Activated CD8-positive, alpha-beta T cell treated with anti-CD3 and anti-CD28 coated beads for 36 hours (primary cell): Measurements from ENCODE around the gene PTPRN2. TPM values are rescaled to one million over a fixed set of nuclear protein-coding genes. Genes with fewer than 3 reads are reported as not detected.

Experiments
- ATAC-seq: fragments of 200-7000 bp; cut with Tn5 transposase; one replicate; pipeline ENCODE4 v1.10.0; 2021; ENCODE audit warnings: mild to moderate bottlenecking, moderate library complexity
- CTCF ChIA-PET: fragments of 350-600 bp; sonication (Branson Sonifier 250); formaldehyde crosslinking; loops from one replicate; lab custom pipeline; 2021; ENCODE audit warnings: antibody characterized with exemption; lab: Charles Lee
- POLR2A ChIA-PET: fragments of 350-600 bp; sonication (Branson Sonifier 250); formaldehyde crosslinking; loops from one replicate; lab custom pipeline; 2021; ENCODE audit warnings: antibody characterized with exemption; lab: Charles Lee
- DNase-seq: peaks from one replicate; pipeline ENCODE4 v3.0.0-alpha.2; 2020
- H3K27ac Mint-ChIP-seq: one replicate; pipeline ENCODE4 v1.8.0; 2021; ENCODE audit warnings: mild to moderate bottlenecking, mixed read lengths
- H3K27me3 Mint-ChIP-seq: one replicate; pipeline ENCODE4 v1.8.0; 2021; ENCODE audit warnings: mixed read lengths
- H3K36me3 Mint-ChIP-seq: one replicate; pipeline ENCODE4 v1.8.0; 2021; ENCODE audit warnings: low read depth, mixed read lengths
- H3K4me1 Mint-ChIP-seq: one replicate; pipeline ENCODE4 v1.8.0; 2021; ENCODE audit warnings: low read depth, mixed read lengths
- H3K4me3 Mint-ChIP-seq: one replicate; pipeline ENCODE4 v1.8.0; 2021; ENCODE audit warnings: mild to moderate bottlenecking, moderate library complexity, mixed read lengths
- H3K9me3 Mint-ChIP-seq: one replicate; pipeline ENCODE4 v1.8.0; 2021; ENCODE audit warnings: mixed read lengths
- intact Hi-C: fragments of 100-400 bp; cut with micrococcal nuclease; formaldehyde crosslinking; loops from one replicate; pipeline ENCODE4 v1.10.0; 2022
- total RNA-seq, 2 experiments: library from RNA; stranded (reverse); gene quantifications; one replicate each; pipeline ENCODE4 v1.2.3, GENCODE V29; 2021
- TF ChIP-seq, protein P1 (sequence below): fragments of 200-600 bp; IDR thresholded peaks from one replicate; pipeline ENCODE4 v1.8.0; 2022; ENCODE audit warnings: antibody characterized with exemption, mild to moderate bottlenecking

PTPRN2 gene
- total RNA-seq, 2 experiments from 2014 or later: 0.49 to 0.65 TPM

DNA sequence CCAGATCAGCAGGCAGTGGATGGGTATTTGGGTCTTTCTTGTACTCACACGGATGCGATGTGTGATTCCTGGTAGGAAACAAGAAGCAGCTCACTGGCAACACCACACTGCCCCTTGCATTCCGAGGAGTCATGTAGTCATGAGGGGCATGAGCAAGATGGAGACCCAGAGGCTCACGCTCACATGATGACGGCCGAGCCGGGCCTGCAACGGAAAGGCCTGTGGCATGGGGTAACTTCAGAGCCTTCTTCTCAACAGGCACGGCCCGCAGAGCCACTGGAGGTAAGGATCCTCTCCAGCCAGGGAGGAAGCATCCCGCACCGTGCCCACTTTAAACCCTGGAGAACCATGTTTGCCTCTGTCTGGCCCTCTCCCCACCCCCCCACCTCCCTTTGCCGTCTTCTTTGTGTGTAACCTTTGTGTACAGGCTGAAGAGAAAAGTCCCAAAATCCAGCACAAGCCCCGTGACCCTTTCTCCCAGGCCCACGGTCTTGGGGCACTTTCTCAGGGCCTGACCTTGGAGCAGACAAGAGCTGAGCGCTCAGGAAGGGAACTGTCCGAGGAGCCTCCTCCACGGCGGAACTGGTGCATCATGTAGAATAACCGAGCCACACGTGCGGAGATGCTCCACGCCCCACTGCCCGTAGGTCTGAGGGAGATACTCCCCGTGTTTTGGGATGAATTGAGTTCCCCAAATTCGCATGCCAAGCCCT lies 734.4 kb downstream of the PTPRN2 start:
- H3K4me1 Mint-ChIP-seq: peaks cover 10% of the 10 kb centered on the region
- no peak for DNase-seq
- H3K36me3 Mint-ChIP-seq: no peaks in the 10 kb centered on the region
- ChIA-PET POLR2A (no interaction called here), CTCF (no interaction called here)
- no peak overlapping the region for H3K27ac Mint-ChIP-seq
- TF ChIP-seq, protein P1, sequence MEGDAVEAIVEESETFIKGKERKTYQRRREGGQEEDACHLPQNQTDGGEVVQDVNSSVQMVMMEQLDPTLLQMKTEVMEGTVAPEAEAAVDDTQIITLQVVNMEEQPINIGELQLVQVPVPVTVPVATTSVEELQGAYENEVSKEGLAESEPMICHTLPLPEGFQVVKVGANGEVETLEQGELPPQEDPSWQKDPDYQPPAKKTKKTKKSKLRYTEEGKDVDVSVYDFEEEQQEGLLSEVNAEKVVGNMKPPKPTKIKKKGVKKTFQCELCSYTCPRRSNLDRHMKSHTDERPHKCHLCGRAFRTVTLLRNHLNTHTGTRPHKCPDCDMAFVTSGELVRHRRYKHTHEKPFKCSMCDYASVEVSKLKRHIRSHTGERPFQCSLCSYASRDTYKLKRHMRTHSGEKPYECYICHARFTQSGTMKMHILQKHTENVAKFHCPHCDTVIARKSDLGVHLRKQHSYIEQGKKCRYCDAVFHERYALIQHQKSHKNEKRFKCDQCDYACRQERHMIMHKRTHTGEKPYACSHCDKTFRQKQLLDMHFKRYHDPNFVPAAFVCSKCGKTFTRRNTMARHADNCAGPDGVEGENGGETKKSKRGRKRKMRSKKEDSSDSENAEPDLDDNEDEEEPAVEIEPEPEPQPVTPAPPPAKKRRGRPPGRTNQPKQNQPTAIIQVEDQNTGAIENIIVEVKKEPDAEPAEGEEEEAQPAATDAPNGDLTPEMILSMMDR: no peak
- intact Hi-C loops: no loop called here
- no peak overlapping the region for H3K4me3 Mint-ChIP-seq
- H3K27me3 Mint-ChIP-seq: no peaks in the 10 kb centered on the region
- no peak for ATAC-seq
- no peaks in the 10 kb centered on the region for H3K9me3 Mint-ChIP-seq

DNA sequence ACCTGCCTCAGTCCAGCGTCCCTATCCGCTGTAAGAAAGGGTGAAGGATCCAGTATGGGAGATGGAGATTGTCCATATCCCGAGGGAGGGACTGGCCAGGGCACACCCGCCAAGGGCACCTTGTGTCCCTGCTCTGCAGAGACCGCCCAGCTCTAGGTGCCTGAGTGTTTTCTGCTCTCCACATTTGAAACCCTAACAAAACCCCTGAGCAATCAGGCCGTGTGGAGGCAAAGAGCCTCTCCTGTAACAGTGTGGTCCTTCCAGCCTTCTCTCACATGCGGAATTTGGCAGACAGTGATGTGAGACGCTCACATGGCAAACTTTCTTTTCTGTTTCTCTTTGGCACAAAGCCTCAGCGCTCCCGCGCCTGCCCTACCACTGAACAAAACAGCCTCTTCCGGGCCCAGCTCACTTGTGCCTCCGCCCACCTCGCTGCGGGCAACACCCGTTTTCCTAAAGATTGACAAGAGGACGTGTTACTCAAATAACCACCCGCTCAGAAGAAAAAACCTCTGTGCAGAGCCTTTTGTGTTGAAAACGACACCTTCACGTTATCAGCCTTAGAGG lies 736.0 kb downstream of the PTPRN2 start:
- DNase-seq (peak; percentile 94), ATAC-seq (peak; percentile 100)
- H3K9me3 Mint-ChIP-seq: no peaks in the 10 kb centered on the region
- POLR2A ChIA-PET: interaction anchor here (1.0 kb wide), 1 partner anchor 94 kb away, joined by 3 read pairs; no protein-coding TSS in a partner anchor
- peak overlapping the region; percentile 89 for H3K27ac Mint-ChIP-seq
- TF ChIP-seq, protein P1: no peak
- no peaks in the 10 kb centered on the region for H3K36me3 Mint-ChIP-seq
- CTCF ChIA-PET: interaction anchor here (1.1 kb wide), 1 partner anchor 16 kb away, joined by 3 read pairs; no protein-coding TSS in a partner anchor
- peaks cover 10% of the 10 kb centered on the region for H3K4me1 Mint-ChIP-seq
- intact Hi-C loops: no loop called here
- no peaks in the 10 kb centered on the region for H3K27me3 Mint-ChIP-seq
- H3K4me3 Mint-ChIP-seq: peak overlapping the region; percentile 64

DNA sequence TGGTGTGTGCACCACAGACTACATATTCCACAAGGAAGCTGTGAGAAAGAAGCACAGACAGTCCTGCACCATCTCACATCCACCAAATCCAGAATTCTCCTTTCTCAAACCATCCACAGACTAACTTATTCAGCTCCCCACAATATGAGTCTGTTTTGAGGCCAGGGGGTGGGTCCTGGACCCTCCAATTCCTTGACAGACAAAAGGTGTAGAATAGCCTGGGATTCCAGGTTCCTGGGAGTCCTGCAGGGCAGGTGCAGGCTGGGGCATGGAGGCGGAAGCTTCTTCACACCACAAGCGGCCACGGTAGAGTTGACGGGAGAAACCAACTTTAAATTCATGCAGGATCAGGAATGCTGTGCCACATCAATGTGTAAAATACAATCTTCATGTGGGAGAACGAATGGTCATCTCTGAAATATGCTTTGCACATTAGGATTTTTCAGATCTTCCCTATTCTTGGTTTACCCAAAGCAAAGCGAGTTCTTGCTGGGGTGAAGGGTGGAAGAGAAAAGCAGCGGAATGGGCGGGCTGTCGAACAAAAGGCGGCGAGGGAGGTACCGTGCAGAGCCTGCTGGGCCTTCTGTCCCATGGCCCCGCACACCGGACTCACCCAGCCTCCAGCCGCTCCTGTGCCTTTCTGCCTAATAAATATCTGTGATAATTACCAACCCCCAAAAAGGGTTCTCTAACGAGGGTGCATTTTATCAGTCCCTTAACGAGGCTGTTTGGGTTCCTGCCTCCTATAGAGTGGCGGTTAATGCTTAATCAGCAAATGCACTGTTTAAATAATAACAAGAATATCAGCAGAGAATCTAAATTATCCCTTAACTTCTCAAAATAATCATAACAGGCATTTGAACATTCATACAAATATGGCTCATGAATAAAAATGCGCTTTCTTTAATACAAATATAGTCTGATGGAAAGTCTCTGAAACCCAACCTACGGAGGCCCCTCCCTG lies 736.9 kb downstream of the PTPRN2 start:
- Mint-ChIP-seq H3K4me1 (peaks cover 10% of the 10 kb centered on the region), H3K4me3 (peak overlapping the region; percentile 64), H3K27me3 (no peaks in the 10 kb centered on the region), H3K27ac (peak overlapping the region; percentile 89), H3K9me3 (no peaks in the 10 kb centered on the region), H3K36me3 (no peaks in the 10 kb centered on the region)
- ATAC-seq (no peak), DNase-seq (no peak)
- intact Hi-C loops: no loop called here
- ChIA-PET CTCF (no interaction called here), POLR2A (no interaction called here)
- TF ChIP-seq, protein P1: no peak

DNA sequence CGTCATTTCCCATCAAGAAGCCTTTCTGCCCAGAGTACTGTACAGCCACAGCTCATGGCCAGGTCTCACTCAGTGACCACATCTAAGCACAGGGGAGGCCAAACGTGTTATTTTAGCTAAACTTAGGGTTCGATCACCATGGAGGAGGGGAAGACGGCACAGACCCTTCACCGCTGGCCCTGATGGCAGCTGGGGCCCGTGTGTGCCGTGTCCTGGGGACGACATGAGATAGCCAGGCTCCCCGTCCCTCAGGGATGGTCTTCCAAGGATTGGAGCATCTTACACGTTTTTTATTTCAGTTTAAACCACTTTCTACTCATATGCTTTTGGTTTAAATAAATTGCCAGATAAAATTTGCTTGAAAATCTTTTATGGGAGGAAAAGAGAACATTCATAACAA lies 737.9 kb downstream of the PTPRN2 start:
- Mint-ChIP-seq H3K27ac (no peak overlapping the region), H3K9me3 (no peaks in the 10 kb centered on the region), H3K4me3 (no peak overlapping the region), H3K27me3 (no peaks in the 10 kb centered on the region), H3K36me3 (no peaks in the 10 kb centered on the region), H3K4me1 (peaks cover 10% of the 10 kb centered on the region)
- ATAC-seq (no peak), DNase-seq (no peak)
- CTCF ChIA-PET: no interaction called here
- intact Hi-C loops: no loop called here
- POLR2A ChIA-PET: no interaction called here
- TF ChIP-seq, protein P1: no peak
